GM23338 (cell line): ENCODE data around the gene CDKN1C. TPM values are rescaled to one million over a fixed set of nuclear protein-coding genes. Genes with fewer than 3 reads are reported as not detected.

Experiments
- ATAC-seq: fragments of 200-7000 bp; cut with Tn5 transposase; 3 replicates; pipeline ENCODE4 v1.9.1; 2020
- DNase-seq: peaks from one replicate; pipeline ENCODE4 v3.0.0-alpha.2; 2015; ENCODE audit warnings: low spot score
- H2AFZ ChIP-seq: fragments of 200-600 bp; sonication (generic); 2 replicates; pipeline ENCODE4 v1.8.0; 2016; ENCODE audit warnings: antibody characterized with exemption, mild to moderate bottlenecking, moderate library complexity
- H3F3A ChIP-seq: fragments of 200-600 bp; sonication (generic); replicated peaks from 2 replicates; pipeline ENCODE4 v1.8.0; 2017; ENCODE audit warnings: antibody characterized with exemption, mixed run types, low read depth
- H3K27ac ChIP-seq: fragments of 200-600 bp; sonication (generic); 2 replicates; pipeline ENCODE4 v1.6.1; 2016; ENCODE audit warnings: low read depth
- H3K27me3 ChIP-seq: fragments of 200-600 bp; sonication (generic); 2 replicates; pipeline ENCODE4 v1.8.0; 2016; ENCODE audit warnings: mild to moderate bottlenecking, mixed run types, moderate library complexity; ENCODE audit not compliant: insufficient read depth
- H3K36me3 ChIP-seq: fragments of 200-600 bp; sonication (generic); 2 replicates; pipeline ENCODE4 v1.8.0; 2016; ENCODE audit warnings: mild to moderate bottlenecking; ENCODE audit not compliant: insufficient read depth
- H3K4me1 ChIP-seq: fragments of 200-600 bp; sonication (generic); 2 replicates; pipeline ENCODE4 v1.8.0; 2016; ENCODE audit warnings: mild to moderate bottlenecking, moderate library complexity; ENCODE audit not compliant: insufficient read depth
- H3K4me2 ChIP-seq: fragments of 200-600 bp; sonication (generic); 2 replicates; pipeline ENCODE4 v1.7.1; 2017; ENCODE audit warnings: mixed run types
- H3K4me3 ChIP-seq: fragments of 200-600 bp; sonication (generic); 2 replicates; pipeline ENCODE4 v1.6.1; 2016; ENCODE audit warnings: mixed run types
- H3K79me2 ChIP-seq: fragments of 200-600 bp; sonication (generic); replicated peaks from 2 replicates; pipeline ENCODE4 v1.8.0; 2017; ENCODE audit warnings: mild to moderate bottlenecking; ENCODE audit not compliant: insufficient read depth
- H3K9me2 ChIP-seq: fragments of 200-600 bp; sonication (generic); 2 replicates; pipeline ENCODE4 v1.8.0; 2017; ENCODE audit not compliant: insufficient read depth
- H4K20me1 ChIP-seq: fragments of 200-600 bp; sonication (generic); replicated peaks from 2 replicates; pipeline ENCODE4 v1.8.0; 2017; ENCODE audit warnings: mild to moderate bottlenecking; ENCODE audit not compliant: insufficient read depth
- H3K27ac Mint-ChIP-seq: 2 replicates; pipeline ENCODE4 v1.8.0; 2020; ENCODE audit warnings: inconsistent platforms, mild to moderate bottlenecking, moderate library complexity, mixed read lengths
- H3K27me3 Mint-ChIP-seq: 3 replicates; pipeline ENCODE4 v1.8.0; 2022; ENCODE audit warnings: low read depth, mild to moderate bottlenecking, moderate library complexity, mixed read lengths, inconsistent platforms; ENCODE audit not compliant: insufficient read depth, poor library complexity
- H3K36me3 Mint-ChIP-seq: 3 replicates; pipeline ENCODE4 v1.8.0; 2021; ENCODE audit warnings: low read depth, mild to moderate bottlenecking, inconsistent platforms, moderate library complexity, mixed read lengths
- H3K4me1 Mint-ChIP-seq: 3 replicates; pipeline ENCODE4 v1.8.0; 2020; ENCODE audit warnings: mild to moderate bottlenecking, inconsistent platforms, mixed read lengths
- H3K4me3 Mint-ChIP-seq: 3 replicates; pipeline ENCODE4 v1.8.0; 2021; ENCODE audit warnings: moderate library complexity, mild to moderate bottlenecking, inconsistent platforms, mixed read lengths
- H3K9me3 Mint-ChIP-seq: 3 replicates; pipeline ENCODE4 v1.8.0; 2020; ENCODE audit warnings: moderate library complexity, mild to moderate bottlenecking, inconsistent platforms, mixed read lengths
- CTCF ChIP-seq, 2 experiments: fragments of 200-600 bp in 1 of 2; sonication (generic) in 1 of 2; conservative IDR thresholded peaks; 2 replicates each; pipeline versions ENCODE4 v1.5.1 to v1.6.1; 2016 to 2017; ENCODE audit warnings: antibody characterized with exemption in 2 of 2, low read depth in 2 of 2, mild to moderate bottlenecking in 2 of 2, moderate library complexity in 1 of 2
- EZH2 ChIP-seq: fragments of 200-600 bp; sonication (generic); IDR thresholded peaks from one replicate; pipeline ENCODE4 v1.8.0; 2017; ENCODE audit warnings: antibody characterized with exemption, mild to moderate bottlenecking, low read depth; ENCODE audit not compliant: unreplicated experiment
- JUNB ChIP-seq: IDR thresholded peaks from one replicate; pipeline ENCODE4 v1.6.1; 2016; ENCODE audit warnings: antibody characterized with exemption; ENCODE audit not compliant: unreplicated experiment
- NANOG ChIP-seq: IDR thresholded peaks from 2 replicates; pipeline ENCODE4 v1.6.1; 2016; ENCODE audit warnings: antibody characterized with exemption, borderline replicate concordance
- POLR2AphosphoS5 ChIP-seq: IDR thresholded peaks from 2 replicates; pipeline ENCODE4 v1.6.1; 2016; ENCODE audit warnings: antibody characterized with exemption, low read depth
- ZNF114 ChIP-seq: fragments of 250-450 bp; sonication (Bioruptor Pico); IDR thresholded peaks from 2 replicates; pipeline ENCODE4 v1.5.0; 2020; ENCODE audit warnings: mild to moderate bottlenecking, moderate library complexity
- ZNF462 ChIP-seq: fragments of 250-450 bp; sonication (Bioruptor Pico); IDR thresholded peaks from 2 replicates; pipeline ENCODE4 v1.5.0; 2020; ENCODE audit warnings: mild to moderate bottlenecking, moderate library complexity
- polyA plus RNA-seq: library from polyadenylated mRNA; unstranded; fragments of >200 nt; fragmentation: Nextera tagmentation; extraction: Ambion mirVana; gene quantifications from 2 replicates; pipeline ENCODE4 v1.2.1, GENCODE V29; 2016
- total RNA-seq: library from RNA; depleted of rRNA; stranded (reverse); fragments of >200 nt; shearing (Covaris generic); gene quantifications from 2 replicates; pipeline ENCODE4 v1.2.3, GENCODE V29; 2014

The CDKN1C gene
- total and polyA plus RNA-seq, 2 experiments from 2014 or later = 19.3 to 23.5 TPM

- TF ChIP-seq ZNF462 = no peak
- TF ChIP-seq CTCF (conservative IDR thresholded peaks at IDR 0.05; ENCODE audit: low read depth in 2 of 2) = no peak
- no peak for TF ChIP-seq NANOG
- no peak for TF ChIP-seq POLR2AphosphoS5
- TF ChIP-seq EZH2 = no peak
- TF ChIP-seq JUNB = no peak
Measured at GRCh38 chr11:2835296-2835695, 50.3 kb downstream of the CDKN1C start (continued).

- peaks cover 26% of the 10 kb centered on the region for H3K4me1 Mint-ChIP-seq
- Histone ChIP-seq H3K9me2 (no peaks in the 10 kb centered on the region), H2AFZ (no peak overlapping the region), H3K4me2 (no peak overlapping the region), H3K27ac (no peak overlapping the region), H3K27me3 (peaks cover 5% of the 10 kb centered on the region), H4K20me1 (no peaks in the 10 kb centered on the region), H3K4me3 (no peak overlapping the region), H3F3A (no peaks in the 10 kb centered on the region), H3K79me2 (no peaks in the 10 kb centered on the region), H3K36me3 (no peaks in the 10 kb centered on the region), H3K4me1 (peaks cover 4% of the 10 kb centered on the region; the same call in 1 of the 2 replicates)
- H3K27ac Mint-ChIP-seq = no peak overlapping the region
- peaks cover under 1% of the 10 kb centered on the region; the same call in 2 of the 3 replicates for H3K36me3 Mint-ChIP-seq
- DNase-seq (no peak), ATAC-seq (no peak)
- H3K9me3 Mint-ChIP-seq = peaks cover 3% of the 10 kb centered on the region; the same call in 2 of the 3 replicates
- peaks cover 37% of the 10 kb centered on the region for H3K27me3 Mint-ChIP-seq
- no peak overlapping the region for H3K4me3 Mint-ChIP-seq
- TF ChIP-seq ZNF114 (CRISPR knock-in tag) (no peak), ZNF462 (no peak)
Measured at GRCh38 chr11:2834503-2835273, 50.9 kb downstream of the CDKN1C start.
